WI38 (cell line): ENCODE measurements around the gene LRRC27.

Experiments used
- H3K4me3 ChIP-seq: 2 replicates; pipeline ENCODE4 v1.5.1; 2011; ENCODE audit warnings: low read depth, mild to moderate bottlenecking, control low read depth, low read length
- TF ChIP-seq, protein P1 (sequence below): IDR thresholded peaks from 2 replicates; pipeline ENCODE4 v1.5.1; 2012; ENCODE audit warnings: low read depth, mild to moderate bottlenecking, control low read depth, low read length

LRRC27 gene

DNA sequence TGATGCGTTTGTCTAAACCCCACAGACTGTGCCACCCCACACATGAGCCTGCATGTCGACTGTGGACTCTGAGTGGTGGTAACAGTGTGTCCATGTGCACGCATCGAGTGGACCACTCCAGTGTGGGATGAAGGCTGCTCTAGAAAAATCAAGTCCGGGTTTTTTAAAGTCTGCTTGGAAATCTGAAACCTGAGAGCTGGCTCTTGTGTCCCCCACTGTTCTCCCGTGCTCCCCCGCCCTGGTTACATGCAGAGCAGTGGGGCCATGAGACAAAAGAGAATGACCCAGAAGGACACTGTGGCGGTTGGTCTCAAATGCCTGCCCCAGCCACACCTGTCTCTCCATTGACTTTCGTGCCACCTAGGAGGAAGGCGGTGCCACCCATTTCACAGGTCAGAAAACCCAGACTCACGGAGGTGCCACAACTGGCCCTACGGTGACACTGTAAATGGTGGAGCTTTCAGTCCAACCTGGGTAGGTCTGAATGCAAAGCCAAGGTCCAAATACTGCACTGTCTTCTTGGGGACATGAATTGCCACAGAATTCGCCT is 37.7 kb downstream of the LRRC27 start:
- TF ChIP-seq, protein P1, sequence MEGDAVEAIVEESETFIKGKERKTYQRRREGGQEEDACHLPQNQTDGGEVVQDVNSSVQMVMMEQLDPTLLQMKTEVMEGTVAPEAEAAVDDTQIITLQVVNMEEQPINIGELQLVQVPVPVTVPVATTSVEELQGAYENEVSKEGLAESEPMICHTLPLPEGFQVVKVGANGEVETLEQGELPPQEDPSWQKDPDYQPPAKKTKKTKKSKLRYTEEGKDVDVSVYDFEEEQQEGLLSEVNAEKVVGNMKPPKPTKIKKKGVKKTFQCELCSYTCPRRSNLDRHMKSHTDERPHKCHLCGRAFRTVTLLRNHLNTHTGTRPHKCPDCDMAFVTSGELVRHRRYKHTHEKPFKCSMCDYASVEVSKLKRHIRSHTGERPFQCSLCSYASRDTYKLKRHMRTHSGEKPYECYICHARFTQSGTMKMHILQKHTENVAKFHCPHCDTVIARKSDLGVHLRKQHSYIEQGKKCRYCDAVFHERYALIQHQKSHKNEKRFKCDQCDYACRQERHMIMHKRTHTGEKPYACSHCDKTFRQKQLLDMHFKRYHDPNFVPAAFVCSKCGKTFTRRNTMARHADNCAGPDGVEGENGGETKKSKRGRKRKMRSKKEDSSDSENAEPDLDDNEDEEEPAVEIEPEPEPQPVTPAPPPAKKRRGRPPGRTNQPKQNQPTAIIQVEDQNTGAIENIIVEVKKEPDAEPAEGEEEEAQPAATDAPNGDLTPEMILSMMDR = no peak
- no peak overlapping the region for H3K4me3 ChIP-seq

DNA sequence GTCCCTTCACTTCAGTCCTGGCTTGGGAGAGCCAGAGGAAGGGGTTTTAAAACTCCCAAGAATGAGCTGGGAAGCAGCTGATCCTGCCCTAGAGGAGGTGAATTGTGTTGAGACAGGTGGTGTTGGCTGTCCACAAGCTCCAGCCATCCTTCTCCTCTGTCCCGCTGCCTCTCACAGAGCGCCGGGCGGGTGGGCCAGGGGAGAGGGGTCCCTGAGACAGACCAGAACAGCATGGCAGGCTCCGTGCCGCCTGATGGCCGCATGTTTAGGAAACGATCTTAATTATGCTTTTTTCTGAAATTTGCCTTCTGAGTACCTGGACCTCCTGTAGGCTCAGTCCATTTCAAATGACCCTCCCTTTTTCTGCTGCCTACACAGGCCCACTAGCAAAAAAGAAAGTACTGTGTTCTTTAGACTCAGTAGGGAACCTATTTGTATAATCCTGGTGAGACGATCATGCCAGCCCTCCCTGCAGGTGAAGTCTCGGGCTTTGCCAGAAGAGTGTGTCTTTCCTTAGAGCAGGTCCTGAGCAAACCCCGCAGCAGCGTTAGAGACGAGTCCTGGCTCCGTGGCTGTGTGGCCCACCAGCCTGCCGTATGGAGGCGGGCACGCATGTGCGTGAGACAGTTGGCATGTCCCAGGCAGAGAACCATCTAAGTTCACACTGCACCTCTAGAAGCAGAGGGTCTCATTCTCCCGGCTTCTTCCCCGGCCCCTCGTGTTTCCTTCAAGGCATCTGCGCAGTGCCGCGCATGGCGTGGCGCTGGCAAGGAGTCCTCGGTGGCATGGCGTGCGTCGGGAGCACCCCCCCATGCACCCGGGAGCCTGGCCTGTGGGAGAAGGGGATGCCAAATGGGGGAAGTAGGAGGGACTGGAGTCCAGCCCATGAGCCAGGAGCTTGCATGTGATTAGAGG is 38.7 kb downstream of the LRRC27 start:
- H3K4me3 ChIP-seq = no peak overlapping the region
- TF ChIP-seq, protein P1 = no peak

DNA sequence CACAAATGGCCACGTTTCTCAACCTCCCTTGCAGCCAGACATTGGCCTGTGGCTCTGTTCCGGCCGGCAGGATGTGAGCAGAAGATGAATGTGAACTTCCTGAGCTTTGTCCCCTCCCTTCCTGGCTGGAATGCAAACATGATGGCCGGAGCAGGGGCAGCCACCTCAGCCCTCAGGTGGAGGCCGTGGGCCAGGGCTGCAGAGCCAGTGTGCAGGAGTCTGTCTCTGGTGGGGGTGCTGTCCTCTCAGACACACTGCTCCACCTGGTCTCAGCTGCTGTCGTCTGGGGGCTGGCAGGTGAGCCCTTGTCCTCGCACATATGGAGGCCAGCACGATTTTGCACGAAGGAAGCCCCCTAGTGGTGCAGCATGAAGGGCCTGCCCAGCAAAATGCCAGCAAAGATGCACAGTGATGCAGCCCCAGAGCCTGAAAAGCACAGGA is 39.7 kb downstream of the LRRC27 start:
- H3K4me3 ChIP-seq = no peak overlapping the region
- TF ChIP-seq, protein P1 = peak; percentile 43

DNA sequence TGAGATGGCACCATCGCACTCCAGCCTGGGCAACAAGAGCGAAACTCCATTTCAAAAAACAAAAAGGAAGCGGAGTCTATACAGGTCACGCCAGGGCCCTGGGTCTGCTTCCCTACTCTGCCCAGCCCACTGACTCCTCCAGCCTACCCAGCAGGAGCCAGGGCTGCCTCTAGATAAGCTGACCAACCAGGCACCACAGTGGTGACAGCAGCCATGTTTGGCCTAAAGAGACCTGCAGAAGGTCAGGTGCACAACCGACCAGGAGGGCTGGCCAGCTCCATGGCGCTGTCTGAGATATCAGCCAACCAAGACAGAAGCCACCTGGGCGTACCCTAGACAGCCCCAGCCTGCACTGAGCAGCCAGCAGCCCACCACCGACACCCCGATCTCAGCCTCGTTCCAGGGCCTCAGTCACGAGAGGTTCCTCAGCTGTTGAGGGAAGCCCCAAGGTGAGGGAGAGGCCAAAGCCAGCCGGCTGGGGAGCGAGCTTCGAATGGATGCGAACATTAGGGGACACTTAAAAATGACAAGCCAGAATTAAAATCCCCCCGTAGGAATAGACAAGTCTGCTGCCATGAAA is 40.6 kb downstream of the LRRC27 start:
- H3K4me3 ChIP-seq = no peak overlapping the region
- TF ChIP-seq, protein P1 = no peak

DNA sequence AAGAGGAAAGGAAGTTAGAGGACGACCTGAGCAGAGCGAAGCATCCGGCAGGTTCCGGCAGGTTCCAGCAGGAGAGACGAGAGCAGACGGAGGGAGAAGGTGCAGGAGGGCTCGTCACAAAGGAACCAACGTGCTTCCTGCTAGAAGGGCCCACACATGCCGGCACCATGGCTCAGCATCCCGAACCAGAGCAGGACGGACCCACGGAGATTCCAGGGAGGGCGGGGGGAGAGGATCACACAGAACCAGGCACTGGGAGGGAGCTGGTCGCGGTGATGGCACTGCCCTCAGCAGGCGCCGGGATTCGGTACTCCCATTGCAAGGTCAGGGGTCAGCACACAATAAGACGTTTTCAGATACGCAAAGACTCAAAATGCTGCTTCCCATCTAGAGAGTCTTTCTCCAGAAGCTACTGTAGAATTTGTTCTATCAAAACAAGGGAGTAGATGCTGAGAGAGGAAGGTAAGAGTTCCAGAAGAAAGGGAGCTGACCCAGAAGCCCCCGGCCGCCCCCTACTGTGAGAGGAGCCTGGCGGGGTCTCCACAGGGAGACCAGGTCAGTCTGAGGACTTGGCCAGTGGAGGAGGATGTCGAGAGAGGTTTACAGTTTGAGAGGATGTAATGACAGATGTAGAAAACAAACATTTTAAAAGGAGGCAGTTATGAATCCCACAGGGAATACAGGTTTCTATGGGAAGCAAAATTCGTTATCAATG is 41.4 kb downstream of the LRRC27 start:
- TF ChIP-seq, protein P1 = no peak
- no peak overlapping the region for H3K4me3 ChIP-seq

DNA sequence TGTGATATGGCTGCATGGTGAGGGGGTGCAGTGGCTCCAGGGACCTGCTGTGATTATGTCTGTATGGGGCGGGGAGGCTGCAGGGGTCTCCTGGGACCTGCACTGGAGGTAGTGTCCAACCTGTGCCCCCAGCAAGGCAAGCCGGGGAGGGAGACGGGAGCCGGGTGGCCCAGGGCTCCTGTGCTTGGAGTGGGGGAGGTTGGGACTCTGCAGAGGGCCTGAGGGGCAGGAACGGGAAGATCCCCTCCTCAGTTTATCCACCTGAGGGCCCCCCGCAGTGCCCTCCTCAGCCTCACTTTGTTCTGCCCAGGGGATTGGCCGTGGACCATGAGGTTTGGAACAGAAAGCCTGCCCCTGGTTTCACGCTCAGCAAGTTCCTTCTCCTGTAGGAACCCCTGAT is 42.2 kb downstream of the LRRC27 start:
- no peak overlapping the region for H3K4me3 ChIP-seq
- TF ChIP-seq, protein P1 = no peak
